SHP77 treated with DMSO at 0.1 percent for 48 hours (cell line): Measurements from ENCODE around the gene ATP5MC2.
"Not testable (repeated sequence)": the region's sequence is repeated elsewhere in the genome, so short reads cannot be mapped to it uniquely, and the experiment has no call there.

ENCODE experiments used
- DNase-seq: peaks from one replicate; lab custom pipeline; 2025; lab: John Stamatoyannopoulos, UW

The ATP5MC2 gene

DNA sequence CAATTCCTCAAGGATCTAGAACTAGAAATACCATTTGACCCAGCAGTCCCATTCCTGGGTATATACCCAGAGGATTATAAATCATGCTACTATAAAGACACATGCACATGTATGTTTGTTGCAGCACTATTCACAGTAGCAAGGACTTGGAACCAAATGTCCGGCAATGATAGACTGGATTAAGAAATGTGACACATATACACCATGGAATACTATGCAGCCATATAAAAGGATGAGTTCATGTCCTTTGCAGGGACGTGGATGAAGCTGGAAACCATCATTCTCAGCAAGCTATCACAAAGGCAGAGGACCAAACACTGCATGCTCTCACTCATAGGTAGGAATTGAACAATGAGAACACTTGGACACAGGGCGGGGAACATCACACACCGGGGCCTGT, 29.6 kb downstream of the ATP5MC2 start:
- DNase-seq, result not testable (repeated sequence)

DNA sequence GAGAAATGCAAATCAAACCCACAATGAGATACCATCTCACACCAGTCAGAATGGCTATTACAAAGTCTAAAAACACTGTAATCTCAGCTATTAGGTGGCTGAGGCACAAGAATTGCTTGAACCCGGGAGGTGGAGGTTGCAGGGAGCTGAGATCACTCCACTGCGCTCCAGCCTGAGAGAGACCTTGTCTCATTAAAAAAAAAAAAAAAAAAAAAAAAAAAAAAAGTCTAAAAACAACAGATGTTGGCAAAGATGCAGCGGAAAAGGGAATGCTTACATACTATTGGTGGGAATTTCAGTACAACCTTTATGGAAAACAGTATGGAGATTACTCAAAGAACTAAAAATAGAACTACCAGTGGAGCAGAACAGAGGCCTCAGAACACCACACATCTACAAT, 30.7 kb downstream of the ATP5MC2 start:
- no peak for DNase-seq

DNA sequence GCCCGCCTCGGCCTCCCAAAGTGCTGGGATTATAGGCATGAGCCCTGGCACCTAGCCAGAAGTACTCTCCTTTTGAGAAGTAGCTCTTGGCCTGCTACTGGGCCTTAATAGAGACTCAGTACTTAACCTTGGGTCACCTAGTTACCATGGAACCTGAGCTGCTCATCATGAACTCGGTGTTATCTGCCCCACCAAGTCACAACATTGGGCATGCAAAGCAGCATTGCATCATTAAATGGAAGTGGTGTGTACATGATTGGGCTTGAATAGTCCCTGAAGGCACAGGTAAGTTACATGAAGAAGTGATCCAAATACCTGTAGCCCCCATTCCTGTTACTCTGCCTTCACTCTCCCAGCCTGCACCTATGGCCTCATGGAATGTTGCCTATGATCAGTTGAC, 31.8 kb downstream of the ATP5MC2 start:
- no peak for DNase-seq

DNA sequence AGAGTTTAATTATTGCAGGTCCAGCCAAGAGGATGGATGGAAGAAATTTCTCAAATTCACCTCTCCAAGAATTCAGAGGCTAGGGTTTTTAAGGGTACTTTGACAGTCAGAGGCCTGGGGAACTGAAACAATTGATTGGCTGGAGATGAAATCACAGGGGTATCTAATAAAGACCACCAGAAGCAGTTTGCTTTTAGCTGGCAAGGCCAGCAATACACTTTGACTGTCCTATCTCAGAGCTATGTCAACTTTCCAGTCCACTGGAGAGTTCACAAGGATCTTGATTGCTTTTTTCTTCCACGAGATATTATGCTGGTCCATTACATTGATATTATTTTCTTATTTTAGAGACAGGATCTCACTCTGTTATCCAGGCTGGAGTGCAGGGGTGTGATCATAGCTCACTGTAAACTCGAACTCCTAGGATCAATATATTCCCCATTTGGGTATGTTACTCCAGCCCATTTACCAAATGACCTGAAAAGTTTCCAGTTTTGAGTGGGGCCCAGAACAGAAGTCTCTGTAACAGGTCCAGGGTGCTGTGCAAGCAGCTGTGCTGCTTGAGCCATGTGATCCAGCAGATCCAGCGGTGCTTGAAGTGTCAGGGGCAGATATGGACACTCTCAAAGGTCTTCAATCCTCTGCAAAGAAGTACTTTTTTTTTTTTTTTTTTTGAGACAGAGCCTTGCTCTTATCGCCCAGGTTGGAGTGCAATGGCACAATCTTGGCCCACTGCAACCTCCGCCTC, 32.5 kb downstream of the ATP5MC2 start:
- no peak for DNase-seq

DNA sequence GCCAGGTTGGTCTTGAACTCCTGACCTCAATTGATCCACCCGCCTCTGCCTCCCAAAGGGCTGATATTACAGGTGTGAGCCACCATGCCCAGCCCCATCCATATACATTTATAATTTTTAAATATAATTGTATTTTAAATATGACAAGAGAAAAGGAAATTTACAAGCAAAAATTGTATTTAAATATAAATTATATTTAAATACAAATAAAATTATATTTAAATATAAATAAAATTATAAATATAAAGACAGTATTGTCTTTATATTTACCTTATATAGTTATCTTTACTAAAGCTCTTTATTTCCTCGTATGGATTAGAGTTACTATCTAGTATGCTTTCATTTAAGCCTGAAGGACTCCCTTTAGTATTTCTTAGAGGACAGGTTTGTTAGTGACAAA, 37.8 kb downstream of the ATP5MC2 start:
- no peak for DNase-seq

DNA sequence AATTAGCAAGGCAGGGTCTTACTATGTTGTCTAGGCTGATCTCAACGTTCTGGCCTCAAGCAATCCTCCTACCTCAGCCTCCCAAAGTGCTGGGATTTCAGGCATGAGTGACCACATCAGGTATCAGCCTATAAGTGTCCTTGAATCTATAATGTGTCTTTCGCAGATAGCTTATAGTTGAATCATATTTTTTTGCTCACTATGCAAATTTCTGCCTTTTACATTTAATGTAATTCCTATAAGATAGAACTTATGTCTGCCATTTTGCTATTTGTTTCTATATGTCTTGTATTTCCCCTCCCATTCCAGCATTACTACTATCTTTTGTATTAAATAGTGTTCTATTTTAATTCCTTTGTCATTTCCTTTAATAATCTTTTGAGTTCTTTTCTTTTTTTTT, 39.2 kb downstream of the ATP5MC2 start:
- DNase-seq, result no peak

DNA sequence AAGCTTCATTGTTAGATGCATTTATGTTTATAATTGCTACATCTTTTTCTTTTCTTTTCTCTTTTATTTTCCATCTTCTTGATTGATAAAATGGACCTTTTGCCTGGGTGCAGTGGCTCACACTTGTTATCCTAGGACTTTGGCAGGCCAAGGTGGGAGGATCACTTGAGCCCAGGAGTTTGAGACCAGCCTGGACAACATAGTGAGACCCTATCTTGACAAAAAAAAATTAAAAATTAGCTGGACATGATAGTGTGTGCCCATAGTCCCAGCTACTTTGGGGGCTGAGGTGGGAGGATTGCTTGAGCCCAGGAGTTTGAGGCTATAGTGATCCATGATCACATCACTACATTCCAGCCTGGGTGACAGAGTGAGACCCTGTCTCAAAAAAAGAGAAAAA, 40.2 kb downstream of the ATP5MC2 start:
- not testable (repeated sequence) for DNase-seq

DNA sequence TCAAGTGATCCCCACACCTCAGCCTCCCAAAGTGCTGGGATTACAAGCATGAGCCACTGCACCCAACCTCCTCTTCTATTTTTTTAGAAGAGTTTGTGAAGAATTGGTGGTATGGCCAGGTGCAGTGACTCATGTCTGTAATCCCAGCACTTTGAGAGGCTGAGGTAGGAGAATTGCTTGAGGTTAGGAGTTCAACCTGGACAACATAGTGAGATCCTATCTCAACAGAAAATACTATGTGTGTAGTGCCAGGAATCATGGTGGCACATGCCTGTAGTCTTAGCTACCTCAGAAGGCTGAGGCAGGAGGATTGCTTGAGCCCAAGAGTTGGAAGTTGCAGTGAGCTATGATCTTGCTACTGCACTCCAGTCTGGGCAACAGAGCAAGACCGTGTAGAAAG, 44.2 kb downstream of the ATP5MC2 start:
- DNase-seq, result no peak

DNA sequence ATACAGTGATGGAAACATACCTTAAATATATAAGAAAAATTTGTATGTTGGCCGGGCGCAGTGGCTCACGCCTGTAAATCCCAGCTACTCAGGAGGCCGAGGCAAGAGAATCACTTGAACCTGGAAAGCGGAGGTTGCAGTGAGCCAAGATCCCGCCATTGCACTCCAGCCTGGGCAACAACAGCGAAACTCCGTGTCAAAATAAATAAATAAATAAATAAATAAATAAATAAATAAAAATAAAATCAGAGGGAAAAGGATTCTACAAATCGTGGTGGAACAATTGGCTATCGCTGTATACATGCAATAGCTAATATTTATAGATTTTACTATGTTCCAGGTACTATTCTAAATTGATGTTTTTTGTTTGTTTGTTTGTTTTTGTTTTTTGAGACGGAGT, 48.0 kb downstream of the ATP5MC2 start:
- DNase-seq, result no peak

DNA sequence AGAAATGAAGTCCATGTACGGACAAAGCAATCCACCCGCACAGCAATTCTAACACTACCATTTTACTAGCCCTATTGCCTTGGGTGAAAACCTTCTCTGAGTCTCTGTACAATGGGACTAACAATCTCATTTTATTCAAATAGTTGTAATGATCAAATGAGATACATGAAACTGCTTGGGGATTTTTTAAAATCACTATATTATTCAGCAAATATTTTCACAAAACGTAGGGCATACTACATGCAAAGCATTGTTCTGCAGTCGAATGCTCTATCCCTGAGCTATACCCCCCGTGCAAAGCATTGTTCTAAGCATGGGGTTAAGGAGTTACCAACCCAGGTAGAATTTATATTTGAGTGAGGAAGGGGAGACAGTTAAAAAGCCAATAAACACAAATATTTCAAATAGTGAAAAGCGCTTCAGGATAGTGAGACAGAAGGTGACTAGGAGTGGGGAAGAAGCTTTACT, 49.1 kb downstream of the ATP5MC2 start:
- no peak for DNase-seq

DNA sequence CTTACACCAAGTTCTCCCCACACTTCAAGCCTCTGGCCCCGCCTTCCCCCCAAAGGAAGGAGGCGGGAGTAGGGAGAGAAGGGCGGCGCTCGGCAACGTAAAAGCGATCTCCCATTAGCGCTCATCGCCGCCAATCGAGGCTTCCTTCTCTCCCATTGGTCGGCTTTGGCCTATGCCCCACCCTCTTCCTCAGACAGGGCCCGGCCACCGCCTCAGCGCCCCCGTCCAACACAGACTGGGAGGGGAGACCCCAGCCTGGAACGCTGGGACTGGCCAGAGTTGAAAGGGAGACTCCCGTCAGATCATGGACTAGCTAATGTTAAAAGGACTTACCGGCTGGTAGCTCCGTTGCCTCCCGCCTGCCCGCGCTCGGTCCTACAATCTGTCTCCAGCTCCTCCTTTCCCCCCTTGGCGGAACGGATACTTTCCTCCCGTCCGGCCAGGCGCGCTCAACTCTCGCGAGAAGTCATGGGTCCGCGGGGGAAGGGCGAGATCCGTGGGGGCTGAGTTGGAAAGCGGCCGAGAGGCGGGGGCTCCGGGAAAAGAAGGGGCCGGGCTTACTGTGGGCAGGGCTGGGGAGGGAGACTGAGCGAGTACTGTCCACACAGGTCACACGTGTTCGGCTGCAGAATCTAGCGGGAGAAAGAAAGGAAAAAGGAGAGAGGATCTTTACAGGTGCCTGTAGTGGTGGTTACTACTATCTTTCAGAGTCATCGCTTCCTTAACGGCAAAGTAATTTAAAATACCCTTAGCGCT, 49.8 kb downstream of the ATP5MC2 start, which contains the start of gene ATF7:
Gene ATF7, minus strand, starts transcription at position 437 of the 756 bp plus-strand sequence. CDS start 25,382 bp downstream, outside the sequence.
- DNase-seq, result peak; percentile 92

DNA sequence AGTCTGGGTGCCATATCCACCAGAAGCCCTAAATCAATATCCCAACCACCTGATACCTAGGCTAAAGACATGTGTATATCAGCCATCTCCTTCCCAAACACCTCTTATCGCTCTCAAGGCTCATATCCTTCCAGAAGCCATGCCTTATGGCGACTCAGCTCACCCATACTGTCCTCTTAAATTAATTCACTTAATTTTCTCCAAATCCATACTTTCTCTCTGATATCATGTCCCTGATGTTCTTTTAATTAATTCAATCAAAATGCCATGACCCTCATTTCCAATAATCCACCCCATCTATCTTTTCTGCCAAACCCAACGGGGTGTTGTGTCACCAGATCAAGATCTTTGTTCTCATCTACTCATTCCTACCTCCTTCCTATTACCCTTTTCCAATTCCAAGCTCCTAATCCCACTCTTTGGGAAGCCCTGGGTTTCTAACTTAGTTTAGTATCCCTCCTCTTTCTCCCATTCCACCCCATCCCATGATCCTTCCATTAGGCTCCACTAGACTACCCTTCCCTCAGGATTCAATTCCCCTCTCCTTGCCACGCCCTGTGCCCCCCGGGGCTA, 50.4 kb downstream of the ATP5MC2 start:
- no peak for DNase-seq

DNA sequence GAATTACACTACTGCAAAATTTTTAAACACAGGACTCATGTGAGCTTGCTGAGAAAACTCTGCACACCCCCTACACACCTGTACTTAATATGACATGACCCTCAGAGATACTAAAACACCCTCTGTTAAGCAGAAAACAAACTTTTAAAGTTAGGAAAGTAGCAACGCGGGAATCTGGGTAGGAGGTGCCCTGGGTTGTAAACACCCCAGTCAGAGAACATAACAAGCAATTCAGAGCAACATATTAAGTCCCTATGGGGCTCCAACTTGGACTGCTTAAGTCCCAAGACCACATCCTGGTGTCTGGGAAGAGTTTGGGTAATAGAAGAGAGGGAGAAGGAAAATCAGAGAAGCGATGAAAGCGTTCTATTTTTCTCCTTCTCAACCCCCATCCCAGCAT, 50.9 kb downstream of the ATP5MC2 start:
- no peak for DNase-seq

DNA sequence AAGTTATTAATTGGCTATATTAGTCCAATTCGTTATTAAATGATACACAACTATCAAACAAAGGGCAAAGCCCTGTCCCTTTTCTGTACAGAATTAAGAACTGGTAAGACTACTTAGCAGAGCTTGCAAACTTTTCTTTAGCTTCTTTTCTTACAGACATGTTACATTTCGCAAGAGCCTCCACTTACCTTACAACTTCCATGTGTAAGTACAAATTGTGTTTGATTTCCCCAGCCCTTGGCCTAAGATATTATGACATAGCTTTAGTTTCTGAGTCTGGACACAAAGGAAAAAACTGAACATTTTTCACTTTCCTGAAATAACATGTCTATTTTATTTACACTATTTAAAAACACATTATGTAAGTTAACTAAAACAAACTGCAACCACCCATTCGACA, 51.4 kb downstream of the ATP5MC2 start:
- no peak for DNase-seq

DNA sequence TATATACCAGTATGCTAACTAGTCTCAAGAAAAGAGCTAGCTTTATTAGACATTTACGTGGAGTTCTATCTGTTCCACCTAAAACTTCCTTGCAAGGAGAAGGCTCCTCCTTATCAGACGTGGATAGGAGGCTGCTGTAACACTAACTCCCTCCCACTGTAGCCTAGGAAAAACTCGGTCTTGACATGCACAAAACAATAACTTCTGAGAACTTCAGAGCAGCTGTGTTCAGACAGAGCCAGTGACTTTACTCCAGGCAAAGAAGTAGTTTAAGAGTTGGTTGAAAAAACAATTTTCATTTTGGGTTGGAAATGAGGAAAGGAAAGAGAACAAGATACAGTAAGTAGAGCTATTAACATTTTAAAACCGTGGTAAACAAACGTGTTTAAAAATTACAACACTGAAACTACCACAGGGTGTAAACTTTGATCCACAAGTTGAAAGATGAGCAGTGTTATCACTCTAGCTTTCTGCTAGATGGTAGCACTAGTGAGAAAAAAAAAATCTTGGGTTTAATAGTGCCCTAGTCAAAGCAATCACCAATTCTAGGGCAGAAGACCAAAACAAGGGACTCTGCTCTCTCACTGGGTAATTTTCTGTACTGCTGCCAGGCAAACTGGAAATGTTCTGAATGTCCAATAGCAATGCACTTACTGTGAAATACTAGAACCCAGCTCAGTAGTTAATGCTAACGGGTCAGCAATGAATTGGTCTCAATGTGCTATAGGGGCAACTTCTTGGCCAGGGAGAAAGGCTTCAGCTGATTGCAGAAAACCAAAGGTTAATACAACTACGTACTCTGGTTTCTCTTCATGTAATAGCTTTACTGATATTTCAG, 52.1 kb downstream of the ATP5MC2 start:
- DNase-seq, result no peak

DNA sequence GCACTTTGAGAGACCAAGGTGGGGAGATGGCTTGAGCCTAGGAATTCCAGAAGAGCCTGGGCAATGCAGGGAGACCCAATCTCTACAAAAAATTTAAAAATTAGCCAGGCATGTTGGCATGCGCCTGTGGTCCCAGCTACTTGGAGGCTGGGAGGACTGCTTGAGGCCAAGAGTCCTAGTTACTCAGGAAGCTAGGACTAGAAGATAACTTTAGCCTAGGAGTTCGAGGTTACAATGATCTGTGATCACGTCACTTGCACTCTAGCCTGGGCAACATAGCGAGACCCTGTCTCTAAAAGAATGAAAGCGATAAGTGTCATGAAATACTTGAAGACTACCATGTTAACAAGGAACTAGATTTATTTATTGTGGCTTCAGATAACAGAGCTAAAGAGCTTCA, 53.2 kb downstream of the ATP5MC2 start:
- DNase-seq, result no peak

DNA sequence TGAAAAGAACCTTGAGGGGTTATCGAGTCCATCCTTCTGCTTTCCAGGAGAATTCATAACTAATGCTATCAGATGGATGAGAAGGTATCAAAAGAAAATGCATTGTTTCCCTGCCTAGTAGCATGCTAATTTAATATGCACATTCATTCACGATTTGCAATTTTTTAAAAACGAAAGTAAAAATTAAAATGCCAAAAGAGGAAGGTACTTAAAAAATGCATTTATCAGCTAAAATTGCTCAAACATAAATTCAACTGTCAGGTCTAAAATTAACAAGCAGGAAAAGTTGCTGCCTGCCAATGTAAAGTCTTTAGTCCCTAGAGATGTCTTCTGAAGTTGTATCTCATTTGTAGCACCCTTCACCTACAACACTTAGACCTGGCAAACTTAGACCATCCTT, 57.6 kb downstream of the ATP5MC2 start:
- no peak for DNase-seq

DNA sequence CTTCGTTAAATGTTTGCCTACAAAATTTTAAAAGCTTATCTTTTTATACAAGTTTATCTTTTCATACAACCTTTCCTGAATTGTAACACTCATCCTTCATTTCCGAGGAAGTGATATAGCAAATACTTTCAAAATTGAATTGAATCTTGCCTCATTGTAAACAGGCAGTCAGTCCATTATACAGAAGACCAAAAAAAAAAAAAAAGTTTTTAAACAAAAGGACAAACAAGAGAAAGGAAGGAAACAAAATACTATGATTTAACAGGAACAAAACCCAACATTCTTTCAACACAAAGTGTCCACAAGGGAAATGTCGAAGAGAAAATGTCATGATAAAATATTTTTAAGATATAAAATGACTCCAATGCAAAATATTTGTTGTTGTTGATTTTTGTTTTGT, 58.2 kb downstream of the ATP5MC2 start:
- no peak for DNase-seq

DNA sequence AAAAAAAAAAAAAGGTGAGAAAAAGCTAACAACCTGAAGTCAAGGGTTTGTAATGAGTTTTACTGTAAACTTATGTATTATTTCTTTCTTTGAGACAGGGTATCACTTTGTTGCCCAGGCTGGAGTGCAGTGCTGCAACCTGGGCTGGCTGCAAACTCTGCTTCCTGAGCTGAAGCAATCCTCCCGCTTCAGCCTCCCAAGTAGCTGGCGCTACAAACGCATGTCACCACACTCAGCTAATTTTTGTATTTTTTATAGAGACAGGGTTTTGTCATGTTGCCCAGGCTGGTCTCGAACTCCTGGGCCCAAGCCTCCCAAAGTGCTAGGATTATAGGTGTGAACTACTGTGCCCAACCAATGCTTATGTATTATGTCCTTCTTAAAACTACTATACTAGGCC, 58.9 kb downstream of the ATP5MC2 start:
- no peak for DNase-seq
